Vagina (tissue), 2 donors: ENCODE results near the gene RUNX3. TPM values are rescaled to one million over a fixed set of nuclear protein-coding genes. Genes with fewer than 3 reads are reported as not detected.

ENCODE experiments used
- DNase-seq, 2 donors: peaks; one replicate each; pipeline ENCODE4 v3.0.0-alpha.2; 2017; ENCODE audit errors: extremely low spot score in 2 of 2
- H3K27ac ChIP-seq: fragments of 200-600 bp; sonication (generic); one replicate; pipeline ENCODE4 v1.5.1; 2019
- H3K27me3 ChIP-seq: fragments of 200-600 bp; sonication (generic); one replicate; pipeline ENCODE4 v1.5.1; 2019
- H3K36me3 ChIP-seq, 2 donors: fragments of 200-600 bp; sonication (generic); one replicate each; pipeline ENCODE4 v1.5.1; 2017 to 2019
- H3K4me1 ChIP-seq: fragments of 200-600 bp; sonication (generic); one replicate; pipeline ENCODE4 v1.5.1; 2019
- H3K4me3 ChIP-seq, 2 donors: fragments of 200-600 bp; sonication (generic); 1 replicate in 1 of 2; 2 replicates in 1 of 2; pipeline ENCODE4 v1.5.1; 2016 to 2019
- H3K9me3 ChIP-seq: fragments of 200-600 bp; sonication (generic); one replicate; pipeline ENCODE4 v1.5.1; 2019
- CTCF ChIP-seq, 3 experiments: fragments of 450-650 bp in 2 of 3; fragments of 200-600 bp in 1 of 3; sonication (generic) in 1 of 3; IDR thresholded peaks; one replicate each; pipeline ENCODE4 v1.5.1; 2017 to 2019; ENCODE audit warnings: antibody characterized with exemption in 3 of 3, mild to moderate bottlenecking in 2 of 3, moderate library complexity in 2 of 3
- POLR2A ChIP-seq, 2 donors: fragments of 450-650 bp; IDR thresholded peaks; one replicate each; pipeline ENCODE4 v1.6.1; 2017; ENCODE audit warnings: antibody characterized with exemption in 2 of 2, mild to moderate bottlenecking in 2 of 2, moderate library complexity in 2 of 2
- POLR2AphosphoS5 ChIP-seq, 2 donors: sonication (generic); formaldehyde crosslinking; IDR thresholded peaks; one replicate each; pipeline ENCODE4 v1.9.0; 2017; ENCODE audit warnings: antibody characterized with exemption in 2 of 2, mild to moderate bottlenecking in 2 of 2, low read depth in 1 of 2; ENCODE audit not compliant: insufficient read depth in 1 of 2
- intact Hi-C: fragments of 100-400 bp; cut with DNase I; formaldehyde crosslinking; loops from one replicate; pipeline ENCODE4 v1.15.1; 2023
- total RNA-seq: library from RNA; depleted of rRNA; stranded (reverse); fragments of >200 nt; gene quantifications from one replicate; pipeline ENCODE4 v1.2.3, GENCODE V29; 2016

RUNX3 gene
- total RNA-seq, 1 donor from 2014 or later = 4.2 TPM

GRCh38 chr1:24945354-24946326 is 15.6 kb upstream of the RUNX3 start:
- H3K9me3 ChIP-seq = no peaks in the 10 kb centered on the region
- H3K27me3 ChIP-seq = no peaks in the 10 kb centered on the region
- no peaks in the 10 kb centered on the region for H3K4me1 ChIP-seq
- TF ChIP-seq POLR2A (IDR thresholded peaks at IDR 0.05) = no peak
- intact Hi-C loops = no loop called here
- no peak for DNase-seq
- H3K4me3 ChIP-seq = no peak overlapping the region
- no peak overlapping the region for H3K27ac ChIP-seq
- no peaks in the 10 kb centered on the region for H3K36me3 ChIP-seq

- DNase-seq = no peak
- no peaks in the 10 kb centered on the region for H3K4me1 ChIP-seq
- H3K27me3 ChIP-seq = no peaks in the 10 kb centered on the region
- no peak overlapping the region for H3K4me3 ChIP-seq
- no peaks in the 10 kb centered on the region for H3K9me3 ChIP-seq
- intact Hi-C loops = no loop called here
- no peaks in the 10 kb centered on the region for H3K36me3 ChIP-seq
- TF ChIP-seq POLR2A (IDR thresholded peaks at IDR 0.05) = no peak
- no peak for TF ChIP-seq CTCF (IDR thresholded peaks at IDR 0.05)
- no peak overlapping the region for H3K27ac ChIP-seq
Measured at GRCh38 chr1:24944318-24944717, 14.2 kb upstream of the RUNX3 start.

- Histone ChIP-seq H3K4me1 (no peaks in the 10 kb centered on the region), H3K27me3 (no peaks in the 10 kb centered on the region)
- DNase-seq = no peak
Measured at GRCh38 chr1:24942789-24943188, 12.7 kb upstream of the RUNX3 start.

GRCh38 chr1:24941564-24941963 is 11.5 kb upstream of the RUNX3 start:
- Histone ChIP-seq H3K4me1 (no peaks in the 10 kb centered on the region), H3K4me3 (no peak overlapping the region), H3K9me3 (no peaks in the 10 kb centered on the region), H3K27ac (no peak overlapping the region), H3K36me3 (no peaks in the 10 kb centered on the region), H3K27me3 (no peaks in the 10 kb centered on the region)
- no peak for DNase-seq
- no peak for TF ChIP-seq POLR2AphosphoS5 (IDR thresholded peaks at IDR 0.05; ENCODE audit: insufficient read depth in 1 of 2, low read depth in 1 of 2)
- no peak for TF ChIP-seq POLR2A (IDR thresholded peaks at IDR 0.05)
- TF ChIP-seq CTCF (IDR thresholded peaks at IDR 0.05) = no peak
- intact Hi-C loops = no loop called here

More at GRCh38 chr1:24942789-24943188, 12.7 kb upstream of the RUNX3 start:
- Histone ChIP-seq H3K9me3 (no peaks in the 10 kb centered on the region), H3K27ac (no peak overlapping the region), H3K36me3 (no peaks in the 10 kb centered on the region), H3K4me3 (no peak overlapping the region)
- no peak for TF ChIP-seq POLR2AphosphoS5 (IDR thresholded peaks at IDR 0.05; ENCODE audit: insufficient read depth in 1 of 2, low read depth in 1 of 2)
- no peak for TF ChIP-seq POLR2A (IDR thresholded peaks at IDR 0.05)
- TF ChIP-seq CTCF (IDR thresholded peaks at IDR 0.05) = no peak
- intact Hi-C loops = no loop called here

GRCh38 chr1:24940231-24940630 is 10.2 kb upstream of the RUNX3 start:
- H3K4me3 ChIP-seq = no peak overlapping the region
- H3K27ac ChIP-seq = no peak overlapping the region
- no peaks in the 10 kb centered on the region for H3K9me3 ChIP-seq
- intact Hi-C loops = no loop called here
- DNase-seq = no peak
- H3K4me1 ChIP-seq = no peaks in the 10 kb centered on the region
- no peaks in the 10 kb centered on the region for H3K36me3 ChIP-seq
- TF ChIP-seq POLR2A (IDR thresholded peaks at IDR 0.05) = no peak
- TF ChIP-seq POLR2AphosphoS5 (IDR thresholded peaks at IDR 0.05; ENCODE audit: insufficient read depth in 1 of 2, low read depth in 1 of 2) = no peak
- TF ChIP-seq CTCF (IDR thresholded peaks at IDR 0.05) = no peak
- H3K27me3 ChIP-seq = no peaks in the 10 kb centered on the region
